Endothelial cell of umbilical vein (primary cell): ENCODE data around the gene NHP2. TPM values are rescaled to one million over a fixed set of nuclear protein-coding genes. Genes with fewer than 3 reads are reported as not detected.

Source experiments
- BruUV-seq: library from RNA; stranded (reverse); fragments of 400-500 nt; replicated peaks from 2 replicates; lab custom pipeline; 2021; lab: Mats Ljungman, UMichigan
- CTCF ChIA-PET: fragments of 300-600, 350-600 bp; sonication (Branson Sonifier 250); formaldehyde crosslinking; loops from one replicate; lab custom pipeline; 2021; ENCODE audit warnings: antibody characterized with exemption, inconsistent platforms; lab: Charles Lee
- POLR2A ChIA-PET: fragments of 300-600, 350-600 bp; sonication (Branson Sonifier 250); formaldehyde crosslinking; loops from one replicate; lab custom pipeline; 2021; ENCODE audit warnings: antibody characterized with exemption, inconsistent platforms; lab: Charles Lee
- DNase-seq: peaks from one replicate; pipeline ENCODE4 v3.0.0-alpha.2; 2011; ENCODE audit warnings: low read depth, low spot score
- FAIRE-seq: peaks from 2 replicates; lab custom pipeline; 2011; peaks lifted over from hg19 to GRCh38; lab: Jason Lieb, UNC
- H2AFZ ChIP-seq: 2 replicates; pipeline ENCODE4 v1.6.0; 2012; ENCODE audit warnings: low read depth, low read length, control low read depth, inconsistent platforms
- H3K27ac ChIP-seq: 2 replicates; pipeline ENCODE4 v1.5.1; 2011; ENCODE audit warnings: low read depth, mild to moderate bottlenecking, control low read depth, low read length, moderate library complexity; ENCODE audit not compliant: insufficient read depth
- H3K27me3 ChIP-seq, 2 experiments: 2 replicates each; pipeline versions ENCODE4 v1.6.0 to v1.6.1; 2011; ENCODE audit warnings: low read length in 2 of 2, mixed read lengths in 1 of 2; ENCODE audit not compliant: control insufficient read depth in 2 of 2, insufficient read depth in 2 of 2
- H3K36me3 ChIP-seq, 2 experiments: 2 replicates in 1 of 2; 3 replicates in 1 of 2; pipeline ENCODE4 v1.5.1; 2011; ENCODE audit warnings: low read length in 2 of 2, mild to moderate bottlenecking in 1 of 2, moderate library complexity in 1 of 2; ENCODE audit not compliant: control insufficient read depth in 2 of 2, insufficient read depth in 2 of 2; ENCODE audit errors: extremely low read depth in 1 of 2
- H3K4me1 ChIP-seq: 3 replicates; pipeline ENCODE4 v1.5.1; 2011; ENCODE audit warnings: mild to moderate bottlenecking, low read length; ENCODE audit not compliant: control insufficient read depth, insufficient read depth; ENCODE audit errors: extremely low read depth
- H3K4me2 ChIP-seq: 2 replicates; pipeline ENCODE4 v1.6.1; 2011; ENCODE audit warnings: low read length, control low read depth, mixed read lengths; ENCODE audit not compliant: insufficient read depth
- H3K4me3 ChIP-seq, 3 experiments: fragments of 200-600 bp in 1 of 3; sonication (generic), shearing (Covaris generic) in 1 of 3; replicated peaks in 1 of 3; 2 replicates each; pipeline ENCODE4 v1.5.1; 2011 to 2016; ENCODE audit warnings: control low read depth in 3 of 3, low read length in 3 of 3, mild to moderate bottlenecking in 2 of 3, inconsistent platforms in 1 of 3, low read depth in 1 of 3, moderate library complexity in 1 of 3; ENCODE audit not compliant: insufficient read depth in 1 of 3
- H3K79me2 ChIP-seq: 2 replicates; pipeline ENCODE4 v1.6.0; 2012; ENCODE audit warnings: low read length, inconsistent platforms; ENCODE audit not compliant: control insufficient read depth, insufficient read depth
- H3K9ac ChIP-seq: replicated peaks from 2 replicates; pipeline ENCODE3; 2011; ENCODE audit warnings: low read length, control low read depth; ENCODE audit not compliant: insufficient read depth; ENCODE audit errors: extremely low read depth
- H3K9me1 ChIP-seq: replicated peaks from 3 replicates; pipeline ENCODE4 v1.6.0; 2011; ENCODE audit warnings: mild to moderate bottlenecking, low read length; ENCODE audit not compliant: control insufficient read depth, insufficient read depth; ENCODE audit errors: extremely low read depth
- H3K9me3 ChIP-seq: replicated peaks from 2 replicates; pipeline ENCODE4 v1.5.1; 2012; ENCODE audit warnings: low read length, inconsistent platforms; ENCODE audit not compliant: control insufficient read depth, insufficient read depth
- H4K20me1 ChIP-seq: replicated peaks from 2 replicates; pipeline ENCODE3; 2011; ENCODE audit warnings: mild to moderate bottlenecking, low read length; ENCODE audit not compliant: control insufficient read depth, insufficient read depth; ENCODE audit errors: extremely low read depth
- CTCF ChIP-seq, 2 donors: IDR thresholded peaks; 1 replicate in 1 of 2; 2 replicates in 1 of 2; pipeline ENCODE4 v1.5.1; 2011; ENCODE audit warnings: low read length in 2 of 2, mild to moderate bottlenecking in 2 of 2, moderate library complexity in 2 of 2, control low read depth in 1 of 2, inconsistent platforms in 1 of 2, low read depth in 1 of 2; ENCODE audit not compliant: insufficient read depth in 1 of 2; ENCODE audit errors: extremely low read depth in 1 of 2
- FOS ChIP-seq: IDR thresholded peaks from 2 replicates; pipeline ENCODE4 v1.6.1; 2011; ENCODE audit warnings: mild to moderate bottlenecking, low read length, moderate library complexity, borderline replicate concordance; ENCODE audit not compliant: insufficient read depth
- JUN ChIP-seq: IDR thresholded peaks from 2 replicates; pipeline ENCODE4 v1.6.1; 2011; ENCODE audit warnings: borderline replicate concordance, low read depth; ENCODE audit not compliant: insufficient read length, insufficient read depth
- POLR2AphosphoS5 ChIP-seq: IDR thresholded peaks from 2 replicates; pipeline ENCODE4 v1.6.1; 2012; ENCODE audit warnings: low read depth, mild to moderate bottlenecking, control low read depth, low read length, moderate library complexity; ENCODE audit not compliant: insufficient read depth
- dilution Hi-C: fragments of 300-500 bp; cut with MboI; formaldehyde crosslinking; loops from one replicate; pipeline ENCODE4 v1.15.0; 2019; ENCODE audit warnings: low sequenced_read_pairs; ENCODE audit not compliant: extremely low pct_ligation_motif_present
- intact Hi-C: fragments of 100-400 bp; cut with micrococcal nuclease; formaldehyde crosslinking; loops from one replicate; pipeline ENCODE4 v1.10.0; 2022
- polyA plus RNA-seq, 4 experiments: library from polyadenylated mRNA; depleted of rRNA in 3 of 4; stranded (reverse) in 3 of 4; unstranded in 1 of 4; fragments of >200 nt; gene quantifications; 2 replicates each; pipeline versions ENCODE4 v1.2.1 to v1.2.3, GENCODE V29; 2011 to 2012; ENCODE audit warnings: missing spikeins in 1 of 4
- total RNA-seq: library from RNA; stranded (reverse); gene quantifications from 2 replicates; pipeline ENCODE4 v1.2.3, GENCODE V29; 2021

NHP2 gene
- total and polyA plus RNA-seq, 2 donors (not counting 3 experiments of a cell fraction or from before 2014, with no cell fraction given), result 205 to 220 TPM

DNA sequence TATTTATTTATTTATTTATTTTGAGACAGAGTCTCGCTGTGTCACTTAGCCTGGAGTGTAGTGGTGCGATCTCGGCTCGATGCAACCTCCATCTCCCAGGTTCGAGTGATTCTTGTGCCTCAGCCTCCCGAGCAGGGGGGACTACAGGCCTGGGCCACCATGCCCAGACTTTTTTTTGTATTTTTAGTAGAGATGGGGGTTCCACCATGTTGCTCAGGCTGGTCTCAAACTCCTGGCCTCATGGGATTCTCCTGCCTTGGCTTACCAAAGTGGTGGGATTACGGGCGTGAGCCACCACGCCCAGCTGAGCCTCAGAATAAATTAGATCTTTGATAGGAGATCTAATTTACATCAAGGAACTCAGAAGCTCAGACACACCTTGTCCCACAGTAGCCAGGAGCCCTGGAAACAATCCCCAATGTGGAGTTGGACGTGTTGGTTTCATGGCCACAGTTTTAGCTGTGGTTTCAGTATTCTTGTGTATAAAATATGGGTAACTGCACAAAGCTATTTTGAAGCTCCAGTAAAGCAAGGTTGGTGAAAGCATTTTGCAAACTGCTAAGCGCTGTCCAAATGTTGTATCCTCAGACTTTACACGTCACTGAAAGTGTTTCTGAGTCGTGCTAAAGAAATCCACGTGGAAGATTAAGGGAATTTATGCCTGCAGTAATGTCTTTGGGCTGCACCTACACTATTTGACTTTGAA is 47.7 kb upstream of the NHP2 start:
- H3K4me2 ChIP-seq, result no peak overlapping the region
- H2AFZ ChIP-seq, result no peak overlapping the region
- H3K4me1 ChIP-seq, result peaks cover 9% of the 10 kb centered on the region
- CTCF ChIA-PET, result interaction anchor here (1.0 to 1.4 kb wide), 3 partner anchors 9 to 126 kb away, joined by 3 read pairs; no protein-coding TSS in a partner anchor
- H3K4me3 ChIP-seq, result no peak overlapping the region
- intact Hi-C loops (no loop called here), dilution Hi-C loops (no loop called here)
- BruUV-seq, result no TSS peak
- FAIRE-seq (no peak), DNase-seq (no peak)
- H3K27me3 ChIP-seq, result no peaks in the 10 kb centered on the region
- no peaks in the 10 kb centered on the region for H4K20me1 ChIP-seq
- no peak overlapping the region for H3K9ac ChIP-seq
- peaks cover 0 to under 1% of the 10 kb centered on the region in 2 experiments for H3K36me3 ChIP-seq
- H3K27ac ChIP-seq, result no peak overlapping the region
- TF ChIP-seq POLR2AphosphoS5 (no peak), JUN (no peak), FOS (no peak), CTCF (IDR thresholded peaks at IDR 0.05; ENCODE audit: extremely low read depth in 1 of 2, insufficient read depth in 1 of 2, low read depth in 1 of 2, low read length in 2 of 2) (no peak)
- POLR2A ChIA-PET, result no interaction called here
- H3K79me2 ChIP-seq, result peaks cover 23% of the 10 kb centered on the region
- no peaks in the 10 kb centered on the region for H3K9me3 ChIP-seq
- no peaks in the 10 kb centered on the region for H3K9me1 ChIP-seq
